Gastroesophageal sphincter (tissue), 4 donors: ENCODE results near the gene ITGA6. TPM values are rescaled to one million over a fixed set of nuclear protein-coding genes. Genes with fewer than 3 reads are reported as not detected.

Experiments
- ATAC-seq: fragments of 150-250 bp; one replicate; pipeline ENCODE4 v1.9.1; 2016; ENCODE audit warnings: mild to moderate bottlenecking, moderate library complexity
- H3K27ac ChIP-seq, 4 donors: fragments of 200-600 bp; sonication (generic) in 3 of 4; 1 replicate in 3 of 4; 2 replicates in 1 of 4; pipeline ENCODE4 v1.5.1; 2016 to 2019
- H3K27me3 ChIP-seq: fragments of 200-600 bp; sonication (generic); one replicate; pipeline ENCODE4 v1.5.1; 2019
- H3K36me3 ChIP-seq, 2 donors: fragments of 200-600 bp; sonication (generic); one replicate each; pipeline ENCODE4 v1.5.1; 2019; ENCODE audit warnings: control low read depth in 1 of 2
- H3K4me1 ChIP-seq, 3 donors: fragments of 200-600 bp; sonication (generic); 1 replicate in 2 of 3; 2 replicates in 1 of 3; pipeline ENCODE4 v1.5.1; 2016 to 2019; ENCODE audit warnings: control low read depth in 2 of 3
- H3K4me3 ChIP-seq, 2 donors: fragments of 200-600 bp; sonication (generic); one replicate each; pipeline ENCODE4 v1.5.1; 2019; ENCODE audit warnings: mild to moderate bottlenecking in 1 of 2, moderate library complexity in 1 of 2
- H3K9me3 ChIP-seq, 3 donors: fragments of 200-600 bp; sonication (generic); one replicate each; pipeline ENCODE4 v1.5.1; 2017 to 2019; ENCODE audit warnings: control low read depth in 2 of 3
- CTCF ChIP-seq, 4 experiments: fragments of 200-600 bp in 2 of 4; fragments of 450-650 bp in 2 of 4; sonication (generic) in 1 of 4; IDR thresholded peaks; one replicate each; pipeline ENCODE4 v1.5.1; 2017 to 2019; ENCODE audit warnings: antibody characterized with exemption in 4 of 4, mild to moderate bottlenecking in 2 of 4, moderate library complexity in 2 of 4
- EP300 ChIP-seq: sonication (generic); formaldehyde crosslinking; IDR thresholded peaks from one replicate; pipeline ENCODE4 v1.6.1; 2017; ENCODE audit warnings: antibody characterized with exemption, mild to moderate bottlenecking
- POLR2A ChIP-seq, 2 donors: fragments of 450-650 bp; IDR thresholded peaks; one replicate each; pipeline ENCODE4 v1.6.1; 2017; ENCODE audit warnings: antibody characterized with exemption in 2 of 2, mild to moderate bottlenecking in 2 of 2, moderate library complexity in 1 of 2
- POLR2AphosphoS5 ChIP-seq: sonication (generic); formaldehyde crosslinking; IDR thresholded peaks from one replicate; pipeline ENCODE4 v1.6.1; 2017; ENCODE audit warnings: antibody characterized with exemption
- WGBS, 2 donors: methylation state at CpG; one replicate each; pipeline ENCODE4 v1.1.5; 2018; ENCODE audit warnings: low coverage in 1 of 2; 5-methylcytosine and 5-hydroxymethylcytosine counted together
- total RNA-seq, 4 donors: library from RNA; depleted of rRNA; stranded (reverse); fragments of >200 nt; gene quantifications; one replicate each; pipeline ENCODE4 v1.1.0, GENCODE V29; 2016

ITGA6 gene
- total RNA-seq, 4 donors from 2014 or later = 32.5 to 62.2 (median 48.7) TPM

GRCh38 chr2:172439509-172439860 lies 12.1 kb downstream of the ITGA6 start:
- H3K27ac ChIP-seq = peak overlapping the region in 1 of 4 donors; percentile 13
- no peak for TF ChIP-seq CTCF (IDR thresholded peaks at IDR 0.05)
- TF ChIP-seq EP300 = no peak
- TF ChIP-seq POLR2A (IDR thresholded peaks at IDR 0.05) = no peak
- no peak for TF ChIP-seq POLR2AphosphoS5
- no peaks in the 10 kb centered on the region for H3K36me3 ChIP-seq
- H3K4me1 ChIP-seq = peaks cover 0 to 14% (median 0%) of the 10 kb centered on the region in 3 donors
- ATAC-seq = no peak
- H3K27me3 ChIP-seq = peaks cover 7% of the 10 kb centered on the region
- H3K9me3 ChIP-seq = no peaks in the 10 kb centered on the region
- H3K4me3 ChIP-seq = no peak overlapping the region
- 94 to 100% methylated on average over 1 to 2 of the region's 2 CpGs for WGBS, 2 donors

- ATAC-seq = no peak
- WGBS, 2 donors = 78% methylated on average over 1 of the region's 1 CpG; no CpG with 5 or more reads in 1 of the 2 donors
- no peaks in the 10 kb centered on the region for H3K9me3 ChIP-seq
- H3K27ac ChIP-seq = no peak overlapping the region
- H3K27me3 ChIP-seq = peaks cover 7% of the 10 kb centered on the region
- no peaks in the 10 kb centered on the region for H3K36me3 ChIP-seq
- no peak for TF ChIP-seq EP300
- TF ChIP-seq CTCF (IDR thresholded peaks at IDR 0.05) = no peak
- TF ChIP-seq POLR2A (IDR thresholded peaks at IDR 0.05) = no peak
- TF ChIP-seq POLR2AphosphoS5 = no peak
- H3K4me3 ChIP-seq = no peak overlapping the region
- H3K4me1 ChIP-seq = peaks cover 0 to 14% (median 0%) of the 10 kb centered on the region in 3 donors
Measured at GRCh38 chr2:172439911-172440310, 12.5 kb downstream of the ITGA6 start.

GRCh38 chr2:172440795-172441194 lies 13.4 kb downstream of the ITGA6 start:
- no peak for ATAC-seq
- Histone ChIP-seq H3K27ac (no peak overlapping the region), H3K4me3 (no peak overlapping the region), H3K27me3 (peaks cover 7% of the 10 kb centered on the region), H3K36me3 (no peaks in the 10 kb centered on the region), H3K9me3 (no peaks in the 10 kb centered on the region), H3K4me1 (peaks cover 0 to 14% (median 0%) of the 10 kb centered on the region in 3 donors)
- TF ChIP-seq EP300 = no peak
- 60 to 80% methylated on average over 1 of the region's 1 CpG for WGBS, 2 donors

GRCh38 chr2:172442072-172442895 lies 14.9 kb downstream of the ITGA6 start:
- H3K4me1 ChIP-seq = peaks cover 0 to 10% (median 0%) of the 10 kb centered on the region in 3 donors
- H3K27me3 ChIP-seq = peaks cover 7% of the 10 kb centered on the region
- H3K36me3 ChIP-seq = no peaks in the 10 kb centered on the region
- H3K27ac ChIP-seq = no peak overlapping the region
- peak; percentile 62 for ATAC-seq
- H3K4me3 ChIP-seq = no peak overlapping the region
- WGBS, 2 donors = 60 to 75% methylated on average over 4 to 7 of the region's 10 CpGs
- no peaks in the 10 kb centered on the region for H3K9me3 ChIP-seq
- TF ChIP-seq CTCF (IDR thresholded peaks at IDR 0.05) (no peak), POLR2A (IDR thresholded peaks at IDR 0.05) (no peak), POLR2AphosphoS5 (no peak), EP300 (no peak)

- H3K4me3 ChIP-seq = no peak overlapping the region
- TF ChIP-seq EP300 (no peak), POLR2AphosphoS5 (no peak), POLR2A (IDR thresholded peaks at IDR 0.05) (no peak), CTCF (IDR thresholded peaks at IDR 0.05) (no peak)
- H3K9me3 ChIP-seq = no peaks in the 10 kb centered on the region
- no peaks in the 10 kb centered on the region for H3K4me1 ChIP-seq
- H3K27me3 ChIP-seq = peaks cover 7% of the 10 kb centered on the region
- 27% methylated on average over 1 of the region's 1 CpG for WGBS, 2 donors
- no peak overlapping the region for H3K27ac ChIP-seq
- no peaks in the 10 kb centered on the region for H3K36me3 ChIP-seq
- ATAC-seq = no peak
Measured at GRCh38 chr2:172445851-172446250, 18.5 kb downstream of the ITGA6 start.
